SK-N-SH treated with all-trans-retinoic acid at 6 μM for 48 hours (cell line): ENCODE data around the gene USP38.

Experiments used
- BACH2 ChIP-seq: fragments of 250-450 bp; sonication (Bioruptor Pico); IDR thresholded peaks from 2 replicates; pipeline ENCODE4 v1.9.0; 2021; ENCODE audit warnings: mild to moderate bottlenecking, borderline replicate concordance
- CSDC2 ChIP-seq: fragments of 250-450 bp; sonication (Bioruptor Pico); IDR thresholded peaks from 2 replicates; pipeline ENCODE4 v1.5.0; 2020; ENCODE audit warnings: mild to moderate bottlenecking, moderate library complexity
- CSRNP3 ChIP-seq: fragments of 250-450 bp; sonication (Bioruptor Pico); IDR thresholded peaks from 2 replicates; pipeline ENCODE4 v1.5.1; 2021; ENCODE audit warnings: mild to moderate bottlenecking, moderate library complexity
- GLIS3 ChIP-seq: fragments of 250-450 bp; sonication (Bioruptor Pico); IDR thresholded peaks from 2 replicates; pipeline ENCODE4 v1.5.0; 2020; ENCODE audit warnings: mild to moderate bottlenecking, moderate library complexity
- PATZ1 ChIP-seq: fragments of 250-450 bp; sonication (Bioruptor Pico); IDR thresholded peaks from 2 replicates; pipeline ENCODE4 v1.8.0; 2020; ENCODE audit warnings: mild to moderate bottlenecking, moderate library complexity, borderline replicate concordance
- TCF4 ChIP-seq: fragments of 250-450 bp; sonication (Bioruptor Pico); IDR thresholded peaks from 2 replicates; pipeline ENCODE4 v1.8.0; 2021; ENCODE audit warnings: mild to moderate bottlenecking, moderate library complexity, borderline replicate concordance
- TSHZ2 ChIP-seq: fragments of 250-450 bp; sonication (Bioruptor Pico); IDR thresholded peaks from 2 replicates; pipeline ENCODE4 v1.5.0; 2020; ENCODE audit warnings: mild to moderate bottlenecking, moderate library complexity
- ZC3H10 ChIP-seq: fragments of 250-450 bp; sonication (Bioruptor Pico); IDR thresholded peaks from 2 replicates; pipeline ENCODE4 v1.5.1; 2021; ENCODE audit warnings: mild to moderate bottlenecking, moderate library complexity
- ZFP3 ChIP-seq: fragments of 250-450 bp; sonication (Bioruptor Pico); IDR thresholded peaks from 2 replicates; pipeline ENCODE4 v1.5.0; 2020; ENCODE audit warnings: mild to moderate bottlenecking, moderate library complexity
- ZFP30 ChIP-seq: fragments of 450-650 bp; formaldehyde crosslinking; IDR thresholded peaks from 2 replicates; pipeline ENCODE4 v1.5.0; 2022; ENCODE audit warnings: mild to moderate bottlenecking, moderate library complexity
- ZNF565 ChIP-seq: fragments of 450-650 bp; formaldehyde crosslinking; conservative IDR thresholded peaks from 2 replicates; pipeline ENCODE4 v1.5.0; 2020; ENCODE audit warnings: low read depth, mild to moderate bottlenecking, moderate library complexity

- TF ChIP-seq ZFP30 (CRISPR knock-in tag) (no peak), ZFP3 (CRISPR knock-in tag) (no peak), GLIS3 (CRISPR knock-in tag) (no peak), TSHZ2 (CRISPR knock-in tag) (no peak), ZC3H10 (CRISPR knock-in tag) (no peak), PATZ1 (no peak), ZNF565 (CRISPR knock-in tag) (no peak), CSDC2 (CRISPR knock-in tag) (no peak), TCF4 (no peak), CSRNP3 (CRISPR knock-in tag) (no peak), BACH2 (CRISPR knock-in tag) (no peak)
These were observed 49.4 kb downstream of the USP38 start for GRCh38 chr4:143234153-143234552.
